G401 (cell line): ENCODE results near the gene CCDC197. TPM values are rescaled to one million over a fixed set of nuclear protein-coding genes. Genes with fewer than 3 reads are reported as not detected.

Experiments
- DNase-seq: peaks from one replicate; pipeline ENCODE4 v3.0.0-alpha.2; 2015; ENCODE audit warnings: low spot score
- in situ Hi-C: cut with HindIII; loops from 2 replicates; pipeline ENCODE4 v1.10.0; 2016; ENCODE audit warnings: low sequenced_read_pairs, mixed read lengths
- total RNA-seq: library from RNA; depleted of rRNA; stranded (reverse); fragments of >200 nt; shearing (Covaris generic); gene quantifications from 2 replicates; pipeline ENCODE4 v1.2.3, GENCODE V29; 2014; rRNA removed

CCDC197 gene
- total RNA-seq: not detected in 2 replicates

DNA sequence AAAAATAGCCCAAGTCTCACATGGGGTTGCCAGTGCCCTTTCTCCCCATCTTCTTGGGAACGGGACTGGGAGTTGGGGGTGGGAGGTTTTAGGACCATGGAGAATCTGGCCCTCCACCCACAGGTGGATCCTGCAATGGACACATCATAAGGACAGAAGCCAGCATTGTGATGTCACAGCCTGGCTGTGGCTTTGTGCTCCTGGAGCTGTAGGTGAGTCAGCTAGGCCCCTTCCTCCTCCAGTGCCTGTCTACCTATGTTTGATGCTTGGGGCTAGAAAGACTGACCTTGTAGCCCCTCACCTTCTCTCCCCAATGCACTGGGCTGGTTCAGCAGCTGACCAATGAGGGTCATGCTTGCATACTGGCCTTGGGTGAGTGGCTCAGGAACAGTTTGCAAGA, at the start of gene CCDC197:
Gene CCDC197, plus strand, starts transcription at position 220 of the 400 bp plus-strand sequence. CDS start 831 bp downstream, outside the sequence.
- in situ Hi-C loops: no loop called here
- no peak for DNase-seq

DNA sequence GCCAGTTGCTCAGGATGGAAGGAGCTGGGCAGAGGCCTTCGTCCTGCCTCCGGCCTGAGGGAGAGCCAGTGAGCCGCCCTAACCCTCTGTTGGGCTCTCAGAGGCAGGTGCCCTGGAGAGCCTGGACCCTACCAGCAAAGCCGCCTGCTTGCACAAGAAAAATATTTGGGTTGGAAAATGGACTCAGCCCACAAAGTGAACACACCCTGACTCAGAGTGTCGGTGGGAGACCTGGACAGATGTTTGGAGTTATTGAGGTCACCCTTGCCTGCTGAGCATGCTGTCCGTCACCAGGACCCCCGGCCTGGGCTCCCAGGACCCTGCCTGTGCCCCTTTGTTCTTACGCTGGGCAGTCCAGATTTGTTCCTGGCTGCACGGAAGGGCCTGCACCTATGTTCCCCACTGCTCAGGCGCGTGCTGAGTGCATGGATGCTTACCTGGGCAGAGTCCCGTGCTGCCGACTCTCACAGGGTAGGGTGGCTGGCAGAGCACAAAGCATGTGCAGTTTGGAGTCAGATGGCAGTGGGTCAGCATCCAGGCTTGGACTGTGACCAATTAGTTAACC, 47.5 kb upstream of the CCDC197 start:
- in situ Hi-C loops: no loop called here
- no peak for DNase-seq

DNA sequence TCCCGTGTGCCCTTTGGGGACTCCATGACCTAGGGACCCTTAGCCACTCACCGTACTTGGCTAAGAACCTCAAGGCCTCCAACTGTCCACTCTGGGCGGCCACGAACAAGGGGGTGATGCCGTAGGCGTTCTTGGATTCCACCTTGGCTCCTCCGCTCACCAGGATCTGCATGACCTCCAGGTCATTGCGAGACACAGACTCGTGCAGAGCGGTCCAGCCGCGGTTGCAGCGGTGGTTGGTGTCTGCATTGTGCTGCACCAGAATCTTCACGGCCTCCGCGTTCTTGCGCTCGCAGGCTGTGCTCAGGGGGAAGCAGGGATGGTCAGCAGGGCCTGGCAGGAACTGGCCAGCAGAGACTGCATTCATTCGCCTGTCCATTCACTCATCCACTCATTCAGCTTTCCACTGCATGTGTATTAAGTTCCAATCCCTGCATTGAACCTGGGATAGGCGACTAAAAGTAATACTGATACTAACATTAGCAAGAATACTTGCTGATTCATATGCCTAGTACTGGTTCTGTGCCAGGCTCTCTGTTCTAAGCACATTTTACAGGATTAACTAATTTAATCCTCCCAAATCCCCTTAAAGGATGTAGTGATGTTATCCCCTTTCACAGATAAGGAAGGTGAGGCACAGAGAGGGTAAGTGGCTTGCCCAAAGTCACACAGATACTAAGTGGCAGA, 46.0 kb upstream of the CCDC197 start:
- in situ Hi-C loops: no loop called here
- DNase-seq: no peak

DNA sequence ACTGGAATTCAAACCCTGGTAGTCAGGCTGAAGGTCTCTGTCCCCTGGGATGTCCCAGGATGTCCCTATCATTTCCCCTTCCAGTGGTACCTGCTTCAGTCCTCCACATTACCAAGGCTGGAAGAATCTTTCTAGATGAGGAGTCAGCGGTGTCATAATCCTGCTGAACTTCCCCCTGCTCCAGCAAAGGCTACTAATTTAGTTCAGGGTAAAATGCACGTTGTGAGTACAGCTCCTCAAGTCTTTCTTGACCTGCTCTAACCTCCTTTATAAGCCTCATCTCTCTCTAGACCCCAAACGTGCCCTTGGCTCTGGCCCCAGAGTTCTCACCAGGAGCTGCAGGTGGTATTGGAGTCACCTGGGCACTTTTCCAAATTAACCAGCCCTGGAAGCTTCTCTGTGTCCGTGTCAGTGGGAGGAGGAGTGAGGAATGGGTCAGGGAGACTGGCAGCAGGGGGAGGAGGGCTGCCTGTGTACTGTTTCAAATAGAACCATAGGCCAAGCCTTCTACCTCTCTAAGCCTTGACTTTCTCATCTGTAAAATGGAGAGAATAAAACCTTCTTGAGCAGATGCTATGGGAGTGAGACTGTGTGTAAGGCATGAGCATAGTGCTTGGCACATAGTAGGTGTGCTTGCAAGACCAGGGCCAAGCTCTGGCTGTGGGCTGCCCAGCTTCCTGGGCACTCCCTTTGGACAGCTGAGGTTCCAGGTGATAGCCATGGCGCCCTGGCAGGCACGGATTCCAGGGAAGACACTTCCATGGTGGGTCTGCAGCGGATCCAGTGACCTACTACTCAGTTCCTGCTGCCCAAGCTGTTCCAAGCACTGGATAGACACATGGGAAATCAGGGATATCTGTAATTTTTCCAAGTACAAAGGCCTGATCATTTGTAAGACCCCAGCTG, 45.2 kb upstream of the CCDC197 start:
- in situ Hi-C loops: no loop called here
- DNase-seq: no peak

DNA sequence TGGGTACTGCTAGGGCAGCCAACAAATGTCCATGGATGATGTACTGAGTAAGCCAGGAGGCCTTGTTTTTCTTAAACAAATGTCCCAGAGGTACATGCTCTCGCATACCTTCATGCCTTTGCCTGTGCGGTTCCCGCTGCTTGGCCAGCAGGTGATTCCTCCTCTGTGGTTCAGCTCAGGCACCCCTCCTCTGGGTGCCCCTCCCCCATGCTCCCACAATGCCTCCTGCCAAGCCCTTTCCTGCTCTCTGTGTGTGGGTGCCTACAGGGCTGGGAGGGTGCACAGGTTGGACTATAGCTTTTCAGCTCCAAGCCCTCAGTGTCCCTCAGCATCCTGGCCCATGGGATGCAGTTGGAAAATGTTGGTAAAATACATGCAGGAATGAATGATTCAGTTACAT, 44.3 kb upstream of the CCDC197 start:
- DNase-seq: no peak
- in situ Hi-C loops: no loop called here

GRCh38 chr14:93953263-93953662, 43.8 kb upstream of the CCDC197 start:
- in situ Hi-C loops: no loop called here
- DNase-seq: no peak

GRCh38 chr14:93953739-93954515, 43.2 kb upstream of the CCDC197 start:
- in situ Hi-C loops: no loop called here

GRCh38 chr14:93954516-93954830, 42.6 kb upstream of the CCDC197 start:
- DNase-seq: no peak
- in situ Hi-C loops: no loop called here

More at GRCh38 chr14:93953739-93954515, 43.2 kb upstream of the CCDC197 start:
- DNase-seq: no peak

- in situ Hi-C loops: no loop called here
- DNase-seq: no peak
Observed at GRCh38 chr14:93954900-93955849, 41.9 kb upstream of the CCDC197 start.

- peak; percentile 67 for DNase-seq
Observed at GRCh38 chr14:93955850-93956481, 41.1 kb upstream of the CCDC197 start.

GRCh38 chr14:93956514-93957332, 40.4 kb upstream of the CCDC197 start:
- peak; percentile 61 for DNase-seq
- in situ Hi-C loops: no loop called here

More at GRCh38 chr14:93955850-93956481, 41.1 kb upstream of the CCDC197 start:
- in situ Hi-C loops: no loop called here

GRCh38 chr14:93957333-93957710, 39.8 kb upstream of the CCDC197 start:
- in situ Hi-C loops: no loop called here
- no peak for DNase-seq

GRCh38 chr14:93957751-93958566, 39.1 kb upstream of the CCDC197 start:
- no peak for DNase-seq
- in situ Hi-C loops: no loop called here

DNA sequence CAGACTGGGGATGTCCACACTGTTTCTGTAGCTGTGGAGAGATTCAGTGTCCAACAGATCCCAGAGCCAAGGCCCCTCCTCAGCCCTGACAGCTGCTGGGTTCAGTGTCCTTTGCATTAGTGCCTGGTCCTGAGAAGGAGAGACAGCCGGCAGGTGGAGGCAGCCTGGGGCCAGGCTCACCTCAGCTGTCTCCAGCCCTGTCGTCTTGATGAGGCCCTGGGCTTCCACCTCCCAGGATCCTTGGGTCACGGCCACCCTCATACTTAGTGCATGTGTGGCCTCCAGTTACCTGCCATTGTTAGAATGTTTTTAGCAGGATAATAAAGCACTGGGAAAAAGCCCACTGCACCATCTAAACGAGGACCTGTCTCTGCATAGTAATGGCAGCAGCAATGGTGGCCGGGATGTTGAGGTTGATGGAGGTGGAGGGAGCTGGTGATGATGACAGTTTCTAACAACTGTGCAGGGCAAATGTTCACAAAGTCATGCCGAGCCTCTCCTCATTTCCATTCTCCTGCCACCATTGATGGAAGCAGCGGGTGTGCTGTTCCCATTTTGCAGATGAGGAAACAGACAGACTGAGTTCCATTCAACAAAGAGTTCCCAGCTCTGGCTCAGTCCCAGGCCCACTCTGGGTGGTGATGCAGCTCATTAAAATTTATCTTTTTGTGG, 38.4 kb upstream of the CCDC197 start:
- DNase-seq: no peak
- in situ Hi-C loops: no loop called here

- in situ Hi-C loops: no loop called here
- DNase-seq: no peak
Observed at GRCh38 chr14:93959239-93960107, 37.6 kb upstream of the CCDC197 start.
